AG04450 (cell line): ENCODE results near the gene MRPL3. TPM values are rescaled to one million over a fixed set of nuclear protein-coding genes. Genes with fewer than 3 reads are reported as not detected.
A peak's percentile ranks its signal among the peaks of the same experiment; 100 is the strongest.

ENCODE experiments used
- CTCF ChIA-PET: fragments of 300-600, 350-600 bp; formaldehyde crosslinking; extraction: SDS; loops from one replicate; lab custom pipeline; 2022; ENCODE audit warnings: antibody characterized with exemption, inconsistent platforms; lab: Charles Lee
- POLR2A ChIA-PET: fragments of 350-600 bp; formaldehyde crosslinking; extraction: SDS; loops from one replicate; lab custom pipeline; 2021; ENCODE audit warnings: antibody characterized with exemption, inconsistent platforms; lab: Yijun Ruan, JAX
- DNase-seq: peaks from one replicate; pipeline ENCODE4 v3.0.0-alpha.2; 2011; ENCODE audit warnings: low read depth, low spot score
- H3K27ac ChIP-seq: one replicate; pipeline ENCODE4 v1.5.1; 2012; ENCODE audit warnings: low read depth, low read length, control low read depth
- H3K27me3 ChIP-seq: one replicate; pipeline ENCODE4 v1.6.0; 2012; ENCODE audit warnings: low read length; ENCODE audit not compliant: control insufficient read depth, insufficient read depth
- H3K4me3 ChIP-seq: 2 replicates; pipeline ENCODE4 v1.5.1; 2011; ENCODE audit warnings: mild to moderate bottlenecking, low read depth, low read length, control low read depth
- H3K9me3 ChIP-seq: 2 replicates; pipeline ENCODE4 v1.5.1; 2012; ENCODE audit warnings: low read length; ENCODE audit not compliant: control insufficient read depth, insufficient read depth
- polyA plus RNA-seq: library from polyadenylated mRNA; depleted of rRNA; stranded (reverse); fragments of >200 nt; gene quantifications from 2 replicates; pipeline ENCODE4 v1.2.3, GENCODE V29; 2011; rRNA removed
- small RNA-seq: library from RNA; depleted of rRNA; stranded (forward); fragments of <200 nt; gene quantifications from one replicate; pipeline ENCODE3, GENCODE V24; 2012; ENCODE audit warnings: low read depth; ENCODE audit not compliant: insufficient read length
- TF ChIP-seq, protein P1 (sequence below): IDR thresholded peaks from 2 replicates; pipeline ENCODE4 v1.5.1; 2011; ENCODE audit warnings: low read depth, low read length, control low read depth, inconsistent platforms

The MRPL3 gene
- polyA plus RNA-seq, 1 experiment: 192 TPM

- TF ChIP-seq, protein P1, sequence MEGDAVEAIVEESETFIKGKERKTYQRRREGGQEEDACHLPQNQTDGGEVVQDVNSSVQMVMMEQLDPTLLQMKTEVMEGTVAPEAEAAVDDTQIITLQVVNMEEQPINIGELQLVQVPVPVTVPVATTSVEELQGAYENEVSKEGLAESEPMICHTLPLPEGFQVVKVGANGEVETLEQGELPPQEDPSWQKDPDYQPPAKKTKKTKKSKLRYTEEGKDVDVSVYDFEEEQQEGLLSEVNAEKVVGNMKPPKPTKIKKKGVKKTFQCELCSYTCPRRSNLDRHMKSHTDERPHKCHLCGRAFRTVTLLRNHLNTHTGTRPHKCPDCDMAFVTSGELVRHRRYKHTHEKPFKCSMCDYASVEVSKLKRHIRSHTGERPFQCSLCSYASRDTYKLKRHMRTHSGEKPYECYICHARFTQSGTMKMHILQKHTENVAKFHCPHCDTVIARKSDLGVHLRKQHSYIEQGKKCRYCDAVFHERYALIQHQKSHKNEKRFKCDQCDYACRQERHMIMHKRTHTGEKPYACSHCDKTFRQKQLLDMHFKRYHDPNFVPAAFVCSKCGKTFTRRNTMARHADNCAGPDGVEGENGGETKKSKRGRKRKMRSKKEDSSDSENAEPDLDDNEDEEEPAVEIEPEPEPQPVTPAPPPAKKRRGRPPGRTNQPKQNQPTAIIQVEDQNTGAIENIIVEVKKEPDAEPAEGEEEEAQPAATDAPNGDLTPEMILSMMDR: no peak
- Histone ChIP-seq H3K9me3 (no peaks in the 10 kb centered on the region), H3K4me3 (no peak overlapping the region), H3K27me3 (no peaks in the 10 kb centered on the region), H3K27ac (no peak overlapping the region)
- DNase-seq: no peak
- CTCF ChIA-PET: no interaction called here
- POLR2A ChIA-PET: no interaction called here
These were observed 81.5 kb downstream of the MRPL3 start for GRCh38 chr3:131421301-131421700.

DNA sequence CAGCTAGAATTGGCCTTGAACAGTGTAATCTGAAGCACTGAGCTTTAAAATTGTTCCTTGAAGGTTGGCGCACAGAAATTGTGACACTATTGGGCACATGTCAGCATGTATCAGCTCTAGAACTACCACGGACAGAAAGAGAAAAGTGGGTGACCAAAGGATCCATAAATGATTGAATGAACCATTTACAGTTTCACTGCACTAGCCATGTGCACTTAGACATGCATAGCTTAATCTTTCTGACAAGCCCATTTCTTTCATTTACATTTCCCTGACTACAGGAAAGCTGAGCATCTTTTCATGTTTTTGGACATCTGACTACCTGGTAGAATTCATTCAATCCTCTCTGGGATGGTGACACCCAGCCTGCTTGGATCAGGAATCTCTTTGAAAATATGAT, 85.0 kb downstream of the MRPL3 start:
- Histone ChIP-seq H3K4me3 (no peak overlapping the region), H3K9me3 (no peaks in the 10 kb centered on the region), H3K27ac (no peak overlapping the region), H3K27me3 (no peaks in the 10 kb centered on the region)
- CTCF ChIA-PET: no interaction called here
- POLR2A ChIA-PET: no interaction called here
- DNase-seq: no peak
- TF ChIP-seq, protein P1: no peak

Small RNA genes within 50 kb of the gene (small RNA-seq; reads per million reads assigned to genes)
- gene AC107027.2 (not detected), gene SNORA58 (164 reads per million, percentile 90 among the genes with 10 or more reads in this experiment)

Other genes starting within 250 kb of the MRPL3 start
- gene NUDT16, start 121.2 kb downstream of the MRPL3 start, polyA plus RNA-seq: 8.5 and 9.5 TPM in 2 replicates